ENCODE measurements around the gene EFCAB6.

DNA sequence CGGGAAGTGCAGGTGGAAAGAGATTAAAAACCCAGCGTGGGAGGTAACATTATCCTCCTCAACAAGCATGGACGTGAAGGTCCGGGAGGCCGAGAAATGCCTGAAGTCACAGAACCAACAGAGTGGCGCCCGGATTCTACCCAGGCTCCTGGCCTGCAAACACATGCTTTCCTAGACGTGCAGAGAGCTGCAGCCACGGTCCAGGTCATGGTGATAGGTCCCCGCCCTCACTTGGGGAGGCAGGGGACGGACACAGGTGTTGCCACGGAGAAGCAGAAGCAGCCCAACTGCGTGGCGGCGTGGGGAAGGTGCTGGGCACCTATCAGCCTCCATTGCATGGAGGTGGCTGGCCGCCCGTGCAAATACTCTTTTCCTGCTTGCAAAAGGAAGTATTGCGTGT, 251.5 kb downstream of the EFCAB6 start:
- TF ChIP-seq, protein P1, sequence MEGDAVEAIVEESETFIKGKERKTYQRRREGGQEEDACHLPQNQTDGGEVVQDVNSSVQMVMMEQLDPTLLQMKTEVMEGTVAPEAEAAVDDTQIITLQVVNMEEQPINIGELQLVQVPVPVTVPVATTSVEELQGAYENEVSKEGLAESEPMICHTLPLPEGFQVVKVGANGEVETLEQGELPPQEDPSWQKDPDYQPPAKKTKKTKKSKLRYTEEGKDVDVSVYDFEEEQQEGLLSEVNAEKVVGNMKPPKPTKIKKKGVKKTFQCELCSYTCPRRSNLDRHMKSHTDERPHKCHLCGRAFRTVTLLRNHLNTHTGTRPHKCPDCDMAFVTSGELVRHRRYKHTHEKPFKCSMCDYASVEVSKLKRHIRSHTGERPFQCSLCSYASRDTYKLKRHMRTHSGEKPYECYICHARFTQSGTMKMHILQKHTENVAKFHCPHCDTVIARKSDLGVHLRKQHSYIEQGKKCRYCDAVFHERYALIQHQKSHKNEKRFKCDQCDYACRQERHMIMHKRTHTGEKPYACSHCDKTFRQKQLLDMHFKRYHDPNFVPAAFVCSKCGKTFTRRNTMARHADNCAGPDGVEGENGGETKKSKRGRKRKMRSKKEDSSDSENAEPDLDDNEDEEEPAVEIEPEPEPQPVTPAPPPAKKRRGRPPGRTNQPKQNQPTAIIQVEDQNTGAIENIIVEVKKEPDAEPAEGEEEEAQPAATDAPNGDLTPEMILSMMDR (IDR thresholded peaks at IDR 0.05 in 8 of 11, conservative IDR thresholded peaks at IDR 0.05 in 3 of 11): no peak
- TF ChIP-seq POLR2A (IDR thresholded peaks at IDR 0.05): no peak
- TF ChIP-seq POLR2AphosphoS5 (IDR thresholded peaks at IDR 0.05): no peak
